OCI-LY1 (cell line): ENCODE data around the gene EEF2K.

Source experiments
- CTCF ChIP-seq: fragments of 200-600 bp; sonication (generic), shearing (Covaris generic); IDR thresholded peaks from 2 replicates; pipeline ENCODE4 v1.5.1; 2017; ENCODE audit warnings: mild to moderate bottlenecking, antibody characterized with exemption, low read length, moderate library complexity, mixed read lengths
- EZH2 ChIP-seq: fragments of 200-600 bp; sonication (generic), shearing (Covaris generic); IDR thresholded peaks from 2 replicates; pipeline ENCODE4 v1.8.0; 2017; ENCODE audit warnings: borderline replicate concordance, mixed run types, mild to moderate bottlenecking, antibody characterized with exemption, low read length, moderate library complexity, mixed read lengths

GRCh38 chr16:22311520-22311919 lies 105.4 kb downstream of the EEF2K start:
- TF ChIP-seq EZH2 = no peak
- no peak for TF ChIP-seq CTCF
